Esophagus muscularis mucosa (tissue), 3 donors: ENCODE results near the gene ATRN.

Experiments used
- POLR2A ChIP-seq: fragments of 450-650 bp; IDR thresholded peaks from one replicate; pipeline ENCODE4 v1.6.1; 2017; ENCODE audit warnings: antibody characterized with exemption, moderate library complexity, mild to moderate bottlenecking, low read depth
- TF ChIP-seq, protein P1 (sequence below), 3 experiments: fragments of 200-600 bp in 2 of 3; fragments of 450-650 bp in 1 of 3; sonication (generic) in 2 of 3; IDR thresholded peaks; one replicate each; pipeline ENCODE4 v1.5.1; 2017 to 2019; ENCODE audit warnings: antibody characterized with exemption in 3 of 3, mild to moderate bottlenecking in 2 of 3, moderate library complexity in 1 of 3

DNA sequence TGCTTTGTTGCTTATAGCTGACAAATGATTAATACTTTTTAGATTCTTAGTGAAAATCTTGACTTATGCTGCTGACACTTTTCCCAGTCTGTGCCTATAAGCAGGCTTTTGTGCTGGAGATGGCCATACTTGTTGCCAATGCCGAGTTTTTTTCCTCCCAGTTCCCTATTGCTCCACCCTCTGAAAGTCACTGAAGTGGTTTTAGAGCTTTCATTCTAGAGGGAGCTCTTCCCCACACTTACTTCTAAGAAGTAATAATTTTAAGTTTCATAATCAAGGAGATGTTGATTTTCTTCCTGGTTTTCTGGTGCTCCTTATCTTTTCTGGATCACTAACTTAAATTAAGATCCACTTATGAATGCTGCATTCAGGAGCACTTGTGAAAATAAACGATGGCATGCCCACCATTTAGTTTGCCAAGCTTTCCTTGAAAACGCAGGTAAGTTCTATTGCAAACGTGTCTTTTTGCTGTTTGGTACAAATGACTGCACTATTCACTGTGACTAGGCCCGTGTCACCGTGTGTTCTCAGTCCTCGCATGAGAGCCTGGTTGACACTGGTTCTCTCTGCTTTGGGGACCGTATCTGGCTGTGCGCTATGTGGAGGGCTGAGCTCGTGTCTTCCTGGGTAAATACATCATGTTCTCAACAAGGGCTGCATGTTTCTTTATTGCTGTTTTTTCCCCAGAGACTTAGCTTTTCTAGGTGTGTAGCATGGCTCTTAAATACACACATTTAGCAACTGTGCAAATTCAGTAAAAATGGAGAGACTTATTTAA is 142.2 kb downstream of the ATRN start:
- TF ChIP-seq, protein P1, sequence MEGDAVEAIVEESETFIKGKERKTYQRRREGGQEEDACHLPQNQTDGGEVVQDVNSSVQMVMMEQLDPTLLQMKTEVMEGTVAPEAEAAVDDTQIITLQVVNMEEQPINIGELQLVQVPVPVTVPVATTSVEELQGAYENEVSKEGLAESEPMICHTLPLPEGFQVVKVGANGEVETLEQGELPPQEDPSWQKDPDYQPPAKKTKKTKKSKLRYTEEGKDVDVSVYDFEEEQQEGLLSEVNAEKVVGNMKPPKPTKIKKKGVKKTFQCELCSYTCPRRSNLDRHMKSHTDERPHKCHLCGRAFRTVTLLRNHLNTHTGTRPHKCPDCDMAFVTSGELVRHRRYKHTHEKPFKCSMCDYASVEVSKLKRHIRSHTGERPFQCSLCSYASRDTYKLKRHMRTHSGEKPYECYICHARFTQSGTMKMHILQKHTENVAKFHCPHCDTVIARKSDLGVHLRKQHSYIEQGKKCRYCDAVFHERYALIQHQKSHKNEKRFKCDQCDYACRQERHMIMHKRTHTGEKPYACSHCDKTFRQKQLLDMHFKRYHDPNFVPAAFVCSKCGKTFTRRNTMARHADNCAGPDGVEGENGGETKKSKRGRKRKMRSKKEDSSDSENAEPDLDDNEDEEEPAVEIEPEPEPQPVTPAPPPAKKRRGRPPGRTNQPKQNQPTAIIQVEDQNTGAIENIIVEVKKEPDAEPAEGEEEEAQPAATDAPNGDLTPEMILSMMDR (IDR thresholded peaks at IDR 0.05), result no peak
- no peak for TF ChIP-seq POLR2A
